AG04450 (cell line): ENCODE data around the gene ATP11A. TPM values are rescaled to one million over a fixed set of nuclear protein-coding genes. Genes with fewer than 3 reads are reported as not detected.

Experiments used
- CTCF ChIA-PET: fragments of 300-600, 350-600 bp; formaldehyde crosslinking; extraction: SDS; loops from one replicate; lab custom pipeline; 2022; ENCODE audit warnings: antibody characterized with exemption, inconsistent platforms; lab: Charles Lee
- POLR2A ChIA-PET: fragments of 350-600 bp; formaldehyde crosslinking; extraction: SDS; loops from one replicate; lab custom pipeline; 2021; ENCODE audit warnings: antibody characterized with exemption, inconsistent platforms; lab: Yijun Ruan, JAX
- DNase-seq: peaks from one replicate; pipeline ENCODE4 v3.0.0-alpha.2; 2011; ENCODE audit warnings: low read depth, low spot score
- H3K27ac ChIP-seq: one replicate; pipeline ENCODE4 v1.5.1; 2012; ENCODE audit warnings: low read depth, low read length, control low read depth
- H3K27me3 ChIP-seq: one replicate; pipeline ENCODE4 v1.6.0; 2012; ENCODE audit warnings: low read length; ENCODE audit not compliant: control insufficient read depth, insufficient read depth
- H3K4me3 ChIP-seq: 2 replicates; pipeline ENCODE4 v1.5.1; 2011; ENCODE audit warnings: mild to moderate bottlenecking, low read depth, low read length, control low read depth
- H3K9me3 ChIP-seq: 2 replicates; pipeline ENCODE4 v1.5.1; 2012; ENCODE audit warnings: low read length; ENCODE audit not compliant: control insufficient read depth, insufficient read depth
- polyA plus RNA-seq: library from polyadenylated mRNA; depleted of rRNA; stranded (reverse); fragments of >200 nt; gene quantifications from 2 replicates; pipeline ENCODE4 v1.2.3, GENCODE V29; 2011
- TF ChIP-seq, protein P1 (sequence below): IDR thresholded peaks from 2 replicates; pipeline ENCODE4 v1.5.1; 2011; ENCODE audit warnings: low read depth, low read length, control low read depth, inconsistent platforms

ATP11A gene
- polyA plus RNA-seq, 1 experiment = 5.8 TPM

- TF ChIP-seq, protein P1, sequence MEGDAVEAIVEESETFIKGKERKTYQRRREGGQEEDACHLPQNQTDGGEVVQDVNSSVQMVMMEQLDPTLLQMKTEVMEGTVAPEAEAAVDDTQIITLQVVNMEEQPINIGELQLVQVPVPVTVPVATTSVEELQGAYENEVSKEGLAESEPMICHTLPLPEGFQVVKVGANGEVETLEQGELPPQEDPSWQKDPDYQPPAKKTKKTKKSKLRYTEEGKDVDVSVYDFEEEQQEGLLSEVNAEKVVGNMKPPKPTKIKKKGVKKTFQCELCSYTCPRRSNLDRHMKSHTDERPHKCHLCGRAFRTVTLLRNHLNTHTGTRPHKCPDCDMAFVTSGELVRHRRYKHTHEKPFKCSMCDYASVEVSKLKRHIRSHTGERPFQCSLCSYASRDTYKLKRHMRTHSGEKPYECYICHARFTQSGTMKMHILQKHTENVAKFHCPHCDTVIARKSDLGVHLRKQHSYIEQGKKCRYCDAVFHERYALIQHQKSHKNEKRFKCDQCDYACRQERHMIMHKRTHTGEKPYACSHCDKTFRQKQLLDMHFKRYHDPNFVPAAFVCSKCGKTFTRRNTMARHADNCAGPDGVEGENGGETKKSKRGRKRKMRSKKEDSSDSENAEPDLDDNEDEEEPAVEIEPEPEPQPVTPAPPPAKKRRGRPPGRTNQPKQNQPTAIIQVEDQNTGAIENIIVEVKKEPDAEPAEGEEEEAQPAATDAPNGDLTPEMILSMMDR = no peak
- Histone ChIP-seq H3K9me3 (no peaks in the 10 kb centered on the region; the same call in 1 of the 2 replicates), H3K4me3 (no peak overlapping the region), H3K27me3 (no peaks in the 10 kb centered on the region), H3K27ac (no peak overlapping the region)
- ChIA-PET CTCF (no interaction called here), POLR2A (no interaction called here)
- DNase-seq = no peak
These were observed 40.4 kb downstream of the ATP11A start for GRCh38 chr13:112730157-112730671.

DNA sequence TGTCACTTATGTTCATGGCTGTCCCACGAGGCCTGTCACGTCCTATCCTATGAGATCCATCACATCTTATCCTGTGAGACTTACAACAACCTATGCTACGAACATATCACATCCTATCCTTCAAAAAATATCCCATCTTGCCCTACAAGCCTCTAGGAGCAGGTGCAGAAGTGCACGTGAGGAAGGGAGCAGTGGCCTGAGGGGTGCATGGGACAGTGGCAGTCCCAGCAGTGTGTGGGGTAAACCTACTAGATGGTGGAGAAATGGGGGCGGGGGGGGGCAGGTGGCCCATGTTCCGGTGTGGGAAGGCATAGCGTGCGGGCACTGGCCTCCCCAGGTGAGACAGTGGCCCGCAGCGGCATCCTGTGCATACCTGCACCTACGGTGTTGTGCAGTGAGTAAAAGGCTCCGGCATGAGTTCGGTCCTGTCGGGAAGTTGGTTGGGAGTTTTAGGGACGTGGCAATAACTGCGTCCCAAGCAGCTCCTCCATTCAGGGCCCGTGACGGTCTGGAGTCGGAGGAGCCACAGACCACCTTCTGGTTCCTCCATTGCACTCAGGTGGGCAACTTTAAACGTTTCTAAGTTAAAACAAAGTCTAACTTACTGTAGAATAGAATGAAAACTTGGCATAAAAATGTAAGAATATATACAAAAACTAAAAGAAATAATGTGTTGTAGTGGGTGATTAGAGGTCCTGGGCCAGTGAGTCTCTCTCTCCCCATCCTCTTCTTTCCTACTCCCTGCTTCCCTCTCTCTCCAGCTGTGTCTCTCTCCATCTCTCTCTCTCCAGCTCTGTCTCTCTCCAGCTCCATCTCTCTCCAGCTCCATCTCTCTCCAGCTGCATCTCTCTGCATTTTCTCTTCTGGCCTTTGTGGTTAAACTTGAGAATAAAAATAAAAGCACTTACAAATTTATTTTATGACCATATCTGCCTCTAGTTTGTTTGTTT is 42.1 kb downstream of the ATP11A start:
- no peak overlapping the region for H3K4me3 ChIP-seq
- H3K9me3 ChIP-seq = peaks cover 4% of the 10 kb centered on the region; the same call in 1 of the 2 replicates
- H3K27ac ChIP-seq = no peak overlapping the region
- H3K27me3 ChIP-seq = no peaks in the 10 kb centered on the region
- TF ChIP-seq, protein P1 = no peak
- CTCF ChIA-PET = no interaction called here
- DNase-seq = no peak
- POLR2A ChIA-PET = no interaction called here

DNA sequence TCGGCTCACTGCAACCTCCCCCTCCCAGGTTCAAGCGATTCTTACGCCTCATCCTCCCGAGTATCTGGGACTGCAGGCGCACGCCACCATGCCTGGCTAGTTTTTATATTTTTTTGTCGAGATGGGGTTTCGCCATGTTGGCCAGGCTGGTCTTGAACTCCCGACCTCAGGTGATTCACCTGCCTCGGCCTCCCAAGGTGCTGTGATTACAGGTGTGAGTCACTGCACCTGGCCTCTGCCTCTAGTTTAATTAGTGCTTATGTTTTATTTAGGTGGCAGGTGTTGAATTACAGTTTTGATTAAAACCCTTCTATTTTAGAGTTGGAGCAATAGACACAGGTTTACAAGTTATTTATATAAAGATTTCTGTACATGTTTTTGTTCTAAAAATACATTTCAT is 42.8 kb downstream of the ATP11A start:
- ChIA-PET POLR2A (no interaction called here), CTCF (no interaction called here)
- Histone ChIP-seq H3K4me3 (no peak overlapping the region), H3K27ac (no peak overlapping the region), H3K27me3 (no peaks in the 10 kb centered on the region), H3K9me3 (peaks cover 4% of the 10 kb centered on the region; the same call in 1 of the 2 replicates)
- TF ChIP-seq, protein P1 = no peak
- no peak for DNase-seq

GRCh38 chr13:112733112-112733511 is 43.3 kb downstream of the ATP11A start:
- Histone ChIP-seq H3K27me3 (no peaks in the 10 kb centered on the region), H3K4me3 (no peak overlapping the region), H3K9me3 (peaks cover 4% of the 10 kb centered on the region; the same call in 1 of the 2 replicates), H3K27ac (no peak overlapping the region)
- TF ChIP-seq, protein P1 = no peak
- DNase-seq = no peak
- POLR2A ChIA-PET = no interaction called here
- CTCF ChIA-PET = no interaction called here
